ENCODE results near the gene FAM118B.

- no peak for TF ChIP-seq POLR2A (IDR thresholded peaks at IDR 0.05)
- TF ChIP-seq, protein P1, sequence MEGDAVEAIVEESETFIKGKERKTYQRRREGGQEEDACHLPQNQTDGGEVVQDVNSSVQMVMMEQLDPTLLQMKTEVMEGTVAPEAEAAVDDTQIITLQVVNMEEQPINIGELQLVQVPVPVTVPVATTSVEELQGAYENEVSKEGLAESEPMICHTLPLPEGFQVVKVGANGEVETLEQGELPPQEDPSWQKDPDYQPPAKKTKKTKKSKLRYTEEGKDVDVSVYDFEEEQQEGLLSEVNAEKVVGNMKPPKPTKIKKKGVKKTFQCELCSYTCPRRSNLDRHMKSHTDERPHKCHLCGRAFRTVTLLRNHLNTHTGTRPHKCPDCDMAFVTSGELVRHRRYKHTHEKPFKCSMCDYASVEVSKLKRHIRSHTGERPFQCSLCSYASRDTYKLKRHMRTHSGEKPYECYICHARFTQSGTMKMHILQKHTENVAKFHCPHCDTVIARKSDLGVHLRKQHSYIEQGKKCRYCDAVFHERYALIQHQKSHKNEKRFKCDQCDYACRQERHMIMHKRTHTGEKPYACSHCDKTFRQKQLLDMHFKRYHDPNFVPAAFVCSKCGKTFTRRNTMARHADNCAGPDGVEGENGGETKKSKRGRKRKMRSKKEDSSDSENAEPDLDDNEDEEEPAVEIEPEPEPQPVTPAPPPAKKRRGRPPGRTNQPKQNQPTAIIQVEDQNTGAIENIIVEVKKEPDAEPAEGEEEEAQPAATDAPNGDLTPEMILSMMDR (IDR thresholded peaks at IDR 0.05) = no peak
Measured at GRCh38 chr11:126174816-126175215, 36.8 kb upstream of the FAM118B start.
